K562 (cell line): ENCODE data around the gene ICAM1. TPM values are rescaled to one million over a fixed set of nuclear protein-coding genes. Genes with fewer than 3 reads are reported as not detected.

ENCODE experiments used
- ARNT ChIP-seq, 2 experiments: fragments of 450-650 bp; IDR thresholded peaks; 2 replicates each; pipeline ENCODE4 v1.6.1; 2016; ENCODE audit warnings: mild to moderate bottlenecking in 1 of 2
- BMI1 ChIP-seq: fragments of 150-350 bp; IDR thresholded peaks from 2 replicates; pipeline ENCODE4 v1.6.1; 2014; ENCODE audit warnings: low read length
- CAMTA2 ChIP-seq: fragments of 250-450 bp; sonication (Bioruptor Pico); conservative IDR thresholded peaks from 2 replicates; pipeline ENCODE4 v1.5.1; 2022
- CC2D1A ChIP-seq: fragments of 450-650 bp; IDR thresholded peaks from 2 replicates; pipeline ENCODE4 v1.6.1; 2017; ENCODE audit warnings: mild to moderate bottlenecking
- ESRRB ChIP-seq: fragments of 250-450 bp; sonication (Bioruptor Pico); IDR thresholded peaks from 2 replicates; pipeline ENCODE4 v1.5.0; 2020; ENCODE audit warnings: mild to moderate bottlenecking, moderate library complexity, borderline replicate concordance
- ETV6 ChIP-seq, 3 experiments: fragments of 150-350 bp in 1 of 3; sonication (generic) in 1 of 3; formaldehyde crosslinking in 1 of 3; IDR thresholded peaks; 2 replicates each; pipeline versions ENCODE4 v1.6.1 to v1.8.0; 2014 to 2022; ENCODE audit warnings: borderline replicate concordance in 2 of 3, low read depth in 2 of 3, antibody characterized with exemption in 1 of 3, low read length in 1 of 3, mild to moderate bottlenecking in 1 of 3, missing genetic modification reagents in 1 of 3
- FOXA3 ChIP-seq, 2 experiments: fragments of 450-650 bp in 1 of 2; sonication (generic) in 1 of 2; formaldehyde crosslinking; IDR thresholded peaks in 1 of 2; conservative IDR thresholded peaks in 1 of 2; 2 replicates each; pipeline versions ENCODE4 v1.4.0 to v1.8.0; 2020 to 2022; ENCODE audit warnings: mild to moderate bottlenecking in 2 of 2, missing genetic modification reagents in 1 of 2
- FOXK1 ChIP-seq: sonication (generic); formaldehyde crosslinking; IDR thresholded peaks from 2 replicates; pipeline ENCODE4 v1.8.0; 2022; ENCODE audit warnings: missing genetic modification reagents, mild to moderate bottlenecking, borderline replicate concordance
- FOXK2 ChIP-seq, 2 experiments: fragments of 450-650 bp; IDR thresholded peaks in 1 of 2; conservative IDR thresholded peaks in 1 of 2; 2 replicates each; pipeline ENCODE4 v1.6.1; 2016; ENCODE audit warnings: low read depth in 2 of 2, mild to moderate bottlenecking in 1 of 2
- KAT2B ChIP-seq: IDR thresholded peaks from one replicate; pipeline ENCODE4 v1.6.1; 2012; ENCODE audit warnings: low read depth, mild to moderate bottlenecking, control low read depth, inconsistent platforms, low read length, moderate library complexity
- MED1 ChIP-seq: sonication (generic); formaldehyde crosslinking; IDR thresholded peaks from 2 replicates; pipeline ENCODE4 v1.8.1; 2023; ENCODE audit warnings: missing genetic modification reagents, borderline replicate concordance
- PURB ChIP-seq: sonication (generic); formaldehyde crosslinking; IDR thresholded peaks from 2 replicates; pipeline ENCODE4 v1.9.0; 2021; ENCODE audit warnings: low read depth, mild to moderate bottlenecking, missing genetic modification reagents
- RFX1 ChIP-seq: fragments of 450-650 bp; IDR thresholded peaks from 2 replicates; pipeline ENCODE4 v1.6.1; 2016; ENCODE audit warnings: mild to moderate bottlenecking, moderate library complexity
- STAG1 ChIP-seq: sonication (generic); formaldehyde crosslinking; IDR thresholded peaks from 2 replicates; pipeline ENCODE4 v1.5.0; 2020; ENCODE audit warnings: missing genetic modification reagents, borderline replicate concordance
- ZBTB1 ChIP-seq: sonication (generic); formaldehyde crosslinking; IDR thresholded peaks from 2 replicates; pipeline ENCODE4 v1.8.1; 2023; ENCODE audit warnings: missing genetic modification reagents, low read depth, mild to moderate bottlenecking, borderline replicate concordance
- ZC3H4 ChIP-seq: sonication (generic); formaldehyde crosslinking; IDR thresholded peaks from 2 replicates; pipeline ENCODE4 v1.9.0; 2021; ENCODE audit warnings: missing genetic modification reagents, borderline replicate concordance
- ZEB2 ChIP-seq: fragments of 450-650 bp; IDR thresholded peaks from 2 replicates; pipeline ENCODE4 v1.6.1; 2016
- ZNF174 ChIP-seq: fragments of 250-450 bp; sonication (Bioruptor Pico); IDR thresholded peaks from 2 replicates; pipeline ENCODE4 v1.4.0; 2020; ENCODE audit warnings: mild to moderate bottlenecking
- ZNF184 ChIP-seq: sonication (generic); formaldehyde crosslinking; IDR thresholded peaks from 2 replicates; pipeline ENCODE4 v1.5.0; 2020; ENCODE audit warnings: missing genetic modification reagents
- ZNF212 ChIP-seq: fragments of 450-650 bp; formaldehyde crosslinking; IDR thresholded peaks from 2 replicates; pipeline ENCODE4 v1.4.0; 2020; ENCODE audit warnings: mild to moderate bottlenecking
- ZNF3 ChIP-seq: fragments of 250-450 bp; sonication (Bioruptor Pico); IDR thresholded peaks from 2 replicates; pipeline ENCODE4 v1.5.0; 2021; ENCODE audit warnings: mild to moderate bottlenecking, moderate library complexity
- ZNF354B ChIP-seq: fragments of 250-450 bp; sonication (Bioruptor Pico); IDR thresholded peaks from 2 replicates; pipeline ENCODE4 v1.4.0; 2020
- ZNF589 ChIP-seq: fragments of 200-800 bp; sonication (Bioruptor generic); IDR thresholded peaks from 2 replicates; pipeline ENCODE4 v1.6.1; 2016; ENCODE audit warnings: low read depth, missing genetic modification characterization, missing compliant biosample characterization
- polyA plus RNA-seq, 8 experiments: library from polyadenylated mRNA; depleted of rRNA in 4 of 8; stranded (reverse) in 5 of 8; unstranded in 3 of 8; fragments of >200 nt; fragmentation: Nextera tagmentation in 2 of 8; fragmentation: Illumina TruSeq in 1 of 8; extraction: Ambion mirVana in 2 of 8; extraction: Trizol in 1 of 8; gene quantifications; 2 replicates each; pipeline versions ENCODE4 v1.2.1 to v1.2.3, GENCODE V29; 2011 to 2014; ENCODE audit warnings: inconsistent platforms in 1 of 8, missing spikeins in 1 of 8
- total RNA-seq, 7 experiments: library from RNA; depleted of rRNA in 6 of 7; stranded (reverse); fragments of >200 nt in 6 of 7; fragmentation: Illumina TruSeq in 2 of 7; extraction: Trizol in 2 of 7; gene quantifications; 2 replicates each; pipeline versions ENCODE4 v1.2.1 to v1.2.3, GENCODE V29; 2011 to 2021; ENCODE audit warnings: low replicate concordance in 1 of 7
- TF ChIP-seq, protein P1 (sequence below): sonication (generic); formaldehyde crosslinking; IDR thresholded peaks from 2 replicates; pipeline ENCODE4 v1.9.0; 2022; ENCODE audit warnings: mild to moderate bottlenecking, missing genetic modification reagents
- TF ChIP-seq, protein P2 (sequence below): sonication (generic); formaldehyde crosslinking; IDR thresholded peaks from 2 replicates; pipeline ENCODE4 v1.8.0; 2022; ENCODE audit warnings: mild to moderate bottlenecking, missing genetic modification reagents
- TF ChIP-seq, protein P3 (sequence below): fragments of 250-450 bp; sonication (Bioruptor Pico); IDR thresholded peaks from 2 replicates; pipeline ENCODE4 v1.4.0; 2020; ENCODE audit warnings: borderline replicate concordance

Gene ICAM1
- total and polyA plus RNA-seq, 9 of the 15 experiments (the other 6 are each of a cell fraction or from before 2014, with no cell fraction given): 2.3 to 24.4 (median 13.4) TPM

DNA sequence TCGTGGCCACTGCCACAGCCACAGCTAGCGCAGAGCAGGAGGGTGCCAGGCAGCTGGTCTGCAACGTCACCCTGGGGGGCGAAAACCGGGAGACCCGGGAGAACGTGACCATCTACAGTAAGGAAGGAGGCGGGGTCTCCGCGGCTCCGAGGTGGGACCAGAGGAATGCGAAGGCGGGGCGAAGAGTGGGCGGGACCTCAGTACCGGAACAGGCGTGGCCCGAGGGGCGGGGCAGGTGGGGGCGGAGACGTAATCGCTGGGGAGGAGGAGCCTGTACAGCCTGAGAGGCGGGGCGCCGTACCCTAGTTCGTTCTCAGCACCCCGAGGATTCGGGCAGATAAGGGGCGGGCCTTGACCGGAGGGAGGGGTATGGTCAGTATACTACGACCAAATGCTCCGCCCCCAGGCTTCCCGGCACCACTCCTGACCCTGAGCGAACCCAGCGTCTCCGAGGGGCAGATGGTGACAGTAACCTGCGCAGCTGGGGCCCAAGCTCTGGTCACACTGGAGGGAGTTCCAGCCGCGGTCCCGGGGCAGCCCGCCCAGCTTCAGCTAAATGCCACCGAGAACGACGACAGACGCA lies 21.4 kb downstream of the ICAM1 start (continued):
- no peak for TF ChIP-seq CC2D1A
- no peak for TF ChIP-seq FOXK1
- TF ChIP-seq ZEB2: no peak
- no peak for TF ChIP-seq ZNF174 (CRISPR knock-in tag)
- TF ChIP-seq ZBTB1 (CRISPR knock-in tag): no peak
- TF ChIP-seq PURB (CRISPR knock-in tag): no peak
- TF ChIP-seq STAG1 (CRISPR knock-in tag): no peak
- TF ChIP-seq FOXK2 (conservative IDR thresholded peaks at IDR 0.05 in 1 of 2, IDR thresholded peaks at IDR 0.05 in 1 of 2; ENCODE audit: low read depth in 2 of 2): peak in 1 of 2 experiments; percentile 82; a peak in 1 of 4 replicates
- 0 out of 2 replicates have a peak, but pooled peaks have one; percentile 60 for TF ChIP-seq CAMTA2
- TF ChIP-seq, protein P1, sequence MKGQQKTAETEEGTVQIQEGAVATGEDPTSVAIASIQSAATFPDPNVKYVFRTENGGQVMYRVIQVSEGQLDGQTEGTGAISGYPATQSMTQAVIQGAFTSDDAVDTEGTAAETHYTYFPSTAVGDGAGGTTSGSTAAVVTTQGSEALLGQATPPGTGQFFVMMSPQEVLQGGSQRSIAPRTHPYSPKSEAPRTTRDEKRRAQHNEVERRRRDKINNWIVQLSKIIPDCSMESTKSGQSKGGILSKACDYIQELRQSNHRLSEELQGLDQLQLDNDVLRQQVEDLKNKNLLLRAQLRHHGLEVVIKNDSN (CRISPR knock-in tag): no peak; the same call in 1 of the 2 replicates
- TF ChIP-seq FOXA3 (CRISPR knock-in tag; conservative IDR thresholded peaks at IDR 0.05 in 1 of 2, IDR thresholded peaks at IDR 0.05 in 1 of 2): no peak
- TF ChIP-seq ZNF3 (CRISPR knock-in tag): no peak
- no peak for TF ChIP-seq ARNT (IDR thresholded peaks at IDR 0.05)
- no peak for TF ChIP-seq KAT2B
- no peak for TF ChIP-seq ZC3H4
- no peak for TF ChIP-seq MED1 (CRISPR knock-in tag)
- TF ChIP-seq, protein P2, sequence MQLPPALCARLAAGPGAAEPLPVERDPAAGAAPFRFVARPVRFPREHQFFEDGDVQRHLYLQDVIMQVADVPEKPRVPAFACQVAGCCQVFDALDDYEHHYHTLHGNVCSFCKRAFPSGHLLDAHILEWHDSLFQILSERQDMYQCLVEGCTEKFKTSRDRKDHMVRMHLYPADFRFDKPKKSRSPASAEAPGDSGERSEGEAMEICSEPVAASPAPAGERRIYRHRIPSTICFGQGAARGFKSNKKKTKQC: 0 out of 2 replicates have a peak, but pooled peaks have one; percentile 4
- TF ChIP-seq BMI1: no peak
- no peak for TF ChIP-seq ZNF354B
- TF ChIP-seq ZNF184 (CRISPR knock-in tag): no peak
- no peak for TF ChIP-seq ZNF589
- TF ChIP-seq ESRRB (CRISPR knock-in tag): no peak
- no peak for TF ChIP-seq RFX1
- TF ChIP-seq ETV6 (IDR thresholded peaks at IDR 0.05; ENCODE audit: borderline replicate concordance in 1 of 2, low read depth in 2 of 2, low read length in 1 of 2): no peak
- TF ChIP-seq ETV6 (CRISPR knock-in tag; IDR thresholded peaks at IDR 0.05; ENCODE audit: borderline replicate concordance): no peak
- TF ChIP-seq ZNF212 (CRISPR knock-in tag): no peak
- TF ChIP-seq, protein P3, sequence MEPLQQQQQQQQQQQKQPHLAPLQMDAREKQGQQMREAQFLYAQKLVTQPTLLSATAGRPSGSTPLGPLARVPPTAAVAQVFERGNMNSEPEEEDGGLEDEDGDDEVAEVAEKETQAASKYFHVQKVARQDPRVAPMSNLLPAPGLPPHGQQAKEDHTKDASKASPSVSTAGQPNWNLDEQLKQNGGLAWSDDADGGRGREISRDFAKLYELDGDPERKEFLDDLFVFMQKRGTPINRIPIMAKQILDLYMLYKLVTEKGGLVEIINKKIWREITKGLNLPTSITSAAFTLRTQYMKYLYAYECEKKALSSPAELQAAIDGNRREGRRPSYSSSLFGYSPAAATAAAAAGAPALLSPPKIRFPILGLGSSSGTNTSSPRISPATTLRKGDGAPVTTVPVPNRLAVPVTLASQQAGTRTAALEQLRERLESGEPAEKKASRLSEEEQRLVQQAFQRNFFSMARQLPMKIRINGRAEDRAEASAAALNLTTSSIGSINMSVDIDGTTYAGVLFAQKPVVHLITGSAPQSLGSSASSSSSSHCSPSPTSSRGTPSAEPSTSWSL: no peak
